Mesendoderm (in vitro differentiated cells): ENCODE measurements around the gene EZH1.

Experiments
- DNase-seq: peaks from one replicate; pipeline ENCODE4 v3.0.0; 2013
- H2AK5ac ChIP-seq: 2 replicates; pipeline ENCODE4 v1.6.1; 2013; ENCODE audit warnings: low read length, inconsistent platforms
- H2BK120ac ChIP-seq: 2 replicates; pipeline ENCODE4 v1.6.1; 2013; ENCODE audit warnings: low read depth, mild to moderate bottlenecking, low read length, moderate library complexity, mixed read lengths
- H2BK15ac ChIP-seq: replicated peaks from 2 replicates; pipeline ENCODE4 v1.6.1; 2013; ENCODE audit warnings: low read depth, mild to moderate bottlenecking, moderate library complexity
- H2BK5ac ChIP-seq: 2 replicates; pipeline ENCODE4 v1.6.1; 2013; ENCODE audit warnings: low read length, inconsistent platforms
- H3K18ac ChIP-seq: 2 replicates; pipeline ENCODE4 v1.6.1; 2013; ENCODE audit warnings: mild to moderate bottlenecking, low read length, mixed read lengths
- H3K23ac ChIP-seq: one replicate; pipeline ENCODE4 v1.6.1; 2013; ENCODE audit warnings: low read length
- H3K27ac ChIP-seq: 2 replicates; pipeline ENCODE4 v1.5.1; 2013; ENCODE audit warnings: low read depth, mild to moderate bottlenecking, inconsistent platforms, low read length, moderate library complexity
- H3K27me3 ChIP-seq: 2 replicates; pipeline ENCODE4 v1.6.1; 2013; ENCODE audit warnings: low read length, control low read depth, mild to moderate bottlenecking, inconsistent platforms; ENCODE audit not compliant: insufficient read depth, poor library complexity
- H3K36me3 ChIP-seq: 2 replicates; pipeline ENCODE4 v1.6.1; 2013; ENCODE audit warnings: low read length, inconsistent platforms; ENCODE audit not compliant: control insufficient read depth, insufficient read depth
- H3K4ac ChIP-seq: one replicate; pipeline ENCODE4 v1.6.1; 2013; ENCODE audit warnings: low read depth, mild to moderate bottlenecking, low read length, moderate library complexity
- H3K4me1 ChIP-seq: 2 replicates; pipeline ENCODE4 v1.6.1; 2013; ENCODE audit warnings: low read depth, low read length, inconsistent platforms; ENCODE audit not compliant: control insufficient read depth
- H3K4me2 ChIP-seq: 2 replicates; pipeline ENCODE4 v1.6.1; 2013; ENCODE audit warnings: low read length
- H3K4me3 ChIP-seq: 2 replicates; pipeline ENCODE4 v1.5.1; 2013; ENCODE audit warnings: mild to moderate bottlenecking, low read length
- H3K56ac ChIP-seq: one replicate; pipeline ENCODE4 v1.6.1; 2013; ENCODE audit warnings: low read length
- H3K79me1 ChIP-seq: 2 replicates; pipeline ENCODE4 v1.6.1; 2013; ENCODE audit warnings: low read length, inconsistent platforms
- H3K79me2 ChIP-seq: 2 replicates; pipeline ENCODE4 v1.6.1; 2013; ENCODE audit warnings: mild to moderate bottlenecking, low read length; ENCODE audit not compliant: control insufficient read depth, insufficient read depth
- H3K9ac ChIP-seq: 2 replicates; pipeline ENCODE4 v1.6.1; 2013; ENCODE audit warnings: low read length, inconsistent platforms
- H4K5ac ChIP-seq: one replicate; pipeline ENCODE4 v1.6.1; 2013; ENCODE audit warnings: low read length
- H4K8ac ChIP-seq: one replicate; pipeline ENCODE4 v1.6.1; 2013; ENCODE audit warnings: low read depth, mild to moderate bottlenecking, control low read depth, low read length, moderate library complexity
- WGBS: extraction: QIAGEN DNeasy Blood & Tissue Kit; methylation state at CpG from one replicate; pipeline ENCODE4 v1.1.7; 2013; ENCODE audit warnings: low lambda C conversion rate, missing lambda C conversion rate; ENCODE audit not compliant: insufficient coverage; ENCODE audit errors: extremely low coverage; 5-methylcytosine and 5-hydroxymethylcytosine counted together

The EZH1 gene

DNA sequence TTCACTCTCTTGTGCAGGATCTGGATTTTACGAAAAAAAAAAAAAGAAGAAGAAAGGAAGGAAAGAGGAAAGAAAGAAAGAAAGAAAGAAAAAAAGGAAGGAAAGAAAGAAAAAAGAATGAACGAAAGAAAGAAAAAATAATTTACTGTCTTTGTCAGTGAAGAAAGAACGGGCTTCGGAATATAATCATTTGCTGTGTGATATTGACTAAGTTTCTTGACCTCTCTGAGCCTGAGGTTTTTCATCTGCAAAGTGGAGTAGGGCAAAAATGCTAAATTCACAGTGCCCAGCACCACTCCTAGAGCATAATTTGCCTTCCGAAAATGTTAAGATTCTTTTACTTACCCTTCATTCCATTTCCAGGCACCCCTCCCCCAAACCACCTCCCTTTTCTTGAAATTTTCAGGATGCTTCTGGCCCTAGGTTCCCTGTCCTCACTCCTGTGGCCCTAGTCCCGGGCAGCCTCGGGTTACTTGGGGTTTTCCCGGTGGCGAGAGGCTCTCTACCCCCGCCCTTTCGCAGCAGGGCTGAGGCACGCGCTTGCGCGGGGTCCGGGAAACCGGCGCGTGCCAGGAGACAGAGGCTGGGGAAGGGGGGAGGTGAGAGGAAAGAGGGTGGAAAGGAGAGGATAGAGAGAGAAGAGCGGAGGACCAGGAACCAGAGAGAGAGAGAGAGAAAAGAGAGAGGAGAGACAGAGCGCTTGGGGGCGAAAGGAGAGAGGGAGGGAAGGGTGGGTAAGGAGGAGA is 62.7 kb downstream of the EZH1 start, which contains the start of gene CNTNAP1:
TSS of gene CNTNAP1 (plus strand) at position 556 of the 746 bp plus-strand sequence. CDS start 299 bp downstream, outside the sequence.
- Histone ChIP-seq H3K4ac (no peak within 1 kb of the TSS), H3K79me2 (no peaks in the 10 kb centered on the region), H2BK5ac (no peak within 1 kb of the TSS), H3K23ac (no peak within 1 kb of the TSS), H2BK15ac (no peak within 1 kb of the TSS), H3K56ac (peak within 1 kb of the TSS; percentile 79), H3K36me3 (no peaks in the 10 kb centered on the region), H3K9ac (peak within 1 kb of the TSS; percentile 37), H3K4me2 (peak within 1 kb of the TSS; percentile 33), H3K27ac (peak within 1 kb of the TSS; percentile 28), H3K4me1 (peaks cover 15% of the 10 kb centered on the region), H2BK120ac (no peak within 1 kb of the TSS), H3K79me1 (no peaks in the 10 kb centered on the region), H3K27me3 (peaks cover 4% of the 10 kb centered on the region), H4K5ac (no peak within 1 kb of the TSS), H2AK5ac (peak within 1 kb of the TSS; percentile 88), H4K8ac (no peak within 1 kb of the TSS), H3K4me3 (peak within 1 kb of the TSS; percentile 17), H3K18ac (peak within 1 kb of the TSS; percentile 25)
- WGBS, result no CpG with 5 or more reads among the region's 22 CpGs
- DNase-seq, result peak; percentile 76

DNA sequence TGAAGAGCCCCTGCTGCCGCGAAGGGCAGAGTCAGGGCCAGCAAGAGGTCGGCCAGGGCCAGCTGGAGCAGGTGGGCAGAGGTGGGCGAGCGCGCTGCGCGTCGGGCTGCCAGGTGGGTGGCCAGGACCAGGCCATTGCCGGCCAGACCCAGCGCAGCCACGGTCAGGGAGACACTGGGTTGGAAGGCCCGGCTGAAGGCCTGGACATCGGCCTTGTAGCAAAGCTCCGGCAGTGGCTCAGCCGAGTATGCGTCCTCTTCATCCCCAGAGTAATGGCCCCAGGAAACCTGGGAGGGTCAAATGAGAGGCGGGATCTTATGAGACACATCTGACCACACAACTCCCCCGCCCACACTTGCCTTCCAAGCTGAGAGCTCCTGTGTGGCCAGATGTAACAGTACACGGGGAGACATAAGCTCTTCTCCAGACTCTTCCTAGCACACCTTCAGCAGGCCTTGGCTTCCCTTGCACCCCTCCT is 64.5 kb downstream of the EZH1 start:
- H2BK5ac ChIP-seq, result no peak overlapping the region
- H4K5ac ChIP-seq, result no peak overlapping the region
- H3K4me3 ChIP-seq, result no peak overlapping the region
- no peak overlapping the region for H3K18ac ChIP-seq
- peak; percentile 37 for DNase-seq
- H3K9ac ChIP-seq, result peak overlapping the region; percentile 80
- peaks cover 18% of the 10 kb centered on the region for H3K4me1 ChIP-seq
- WGBS, result no CpG with 5 or more reads among the region's 20 CpGs
- no peak overlapping the region for H3K23ac ChIP-seq
- H2AK5ac ChIP-seq, result no peak overlapping the region
- H3K27ac ChIP-seq, result no peak overlapping the region
- no peaks in the 10 kb centered on the region for H3K36me3 ChIP-seq
- H4K8ac ChIP-seq, result no peak overlapping the region
- H3K4ac ChIP-seq, result no peak overlapping the region
- no peaks in the 10 kb centered on the region for H3K79me1 ChIP-seq
- peak overlapping the region; percentile 87 for H3K56ac ChIP-seq
- peak overlapping the region; percentile 81 for H3K4me2 ChIP-seq
- no peaks in the 10 kb centered on the region for H3K79me2 ChIP-seq
- H2BK15ac ChIP-seq, result no peak overlapping the region
- peaks cover 4% of the 10 kb centered on the region for H3K27me3 ChIP-seq
- H2BK120ac ChIP-seq, result no peak overlapping the region

DNA sequence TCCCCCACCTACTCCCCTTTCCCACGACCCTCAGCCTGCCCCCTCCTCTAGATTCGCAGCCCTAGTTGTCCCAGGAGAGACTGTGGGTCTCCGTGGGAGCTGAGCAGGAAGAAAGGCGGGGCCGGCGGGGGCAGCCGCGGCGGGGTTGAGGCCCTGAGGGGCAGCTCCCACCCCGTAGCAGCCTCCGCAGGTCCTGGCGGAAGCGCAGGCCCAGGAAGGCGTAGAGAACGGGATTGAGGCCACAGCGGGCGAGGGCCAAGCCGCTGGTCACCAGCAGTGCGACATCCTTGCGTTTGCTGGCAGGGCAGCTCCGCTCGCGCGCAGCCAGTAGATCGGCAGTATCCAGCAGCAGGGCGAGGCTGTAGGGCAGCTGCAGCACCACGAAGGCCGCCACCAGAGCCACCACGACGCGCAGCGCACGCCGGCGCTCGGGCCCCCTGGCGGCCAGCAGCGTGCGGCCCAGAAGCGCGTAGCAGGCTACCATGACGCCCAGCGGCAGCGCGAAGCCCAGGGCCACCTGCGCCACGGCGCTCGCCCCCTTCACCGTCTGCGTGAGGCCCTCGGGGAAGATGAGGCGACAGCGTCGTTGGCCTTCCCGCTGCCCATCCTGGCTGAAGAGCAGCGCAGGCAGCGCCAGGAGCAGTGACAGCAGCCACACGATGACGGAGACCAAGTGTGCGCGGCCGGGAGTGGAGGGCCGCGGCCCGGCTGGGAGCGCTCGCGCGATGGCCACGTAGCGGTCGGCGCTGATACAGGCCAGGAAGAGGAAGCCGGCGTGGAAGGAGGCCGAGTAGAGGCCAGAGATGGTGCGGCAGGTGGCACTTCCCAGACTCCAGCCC is 65.1 kb downstream of the EZH1 start:
- no CpG with 5 or more reads among the region's 78 CpGs for WGBS
- H4K8ac ChIP-seq, result no peak overlapping the region
- no peaks in the 10 kb centered on the region for H3K36me3 ChIP-seq
- no peak overlapping the region for H3K4me3 ChIP-seq
- H3K4ac ChIP-seq, result no peak overlapping the region
- peak overlapping the region; percentile 80 for H3K9ac ChIP-seq
- H3K23ac ChIP-seq, result no peak overlapping the region
- H2BK5ac ChIP-seq, result peak overlapping the region; percentile 26
- H3K79me1 ChIP-seq, result no peaks in the 10 kb centered on the region
- peak overlapping the region; percentile 67 for H3K27ac ChIP-seq
- H3K56ac ChIP-seq, result peak overlapping the region; percentile 87
- H3K18ac ChIP-seq, result peak overlapping the region; percentile 25
- peak overlapping the region; percentile 30 for H2BK120ac ChIP-seq
- H2BK15ac ChIP-seq, result no peak overlapping the region
- H3K4me2 ChIP-seq, result peak overlapping the region; percentile 81
- H4K5ac ChIP-seq, result no peak overlapping the region
- no peak overlapping the region for H2AK5ac ChIP-seq
- peaks cover 21% of the 10 kb centered on the region for H3K4me1 ChIP-seq
- H3K79me2 ChIP-seq, result no peaks in the 10 kb centered on the region
- peaks cover 4% of the 10 kb centered on the region for H3K27me3 ChIP-seq
- peak; percentile 94 for DNase-seq

DNA sequence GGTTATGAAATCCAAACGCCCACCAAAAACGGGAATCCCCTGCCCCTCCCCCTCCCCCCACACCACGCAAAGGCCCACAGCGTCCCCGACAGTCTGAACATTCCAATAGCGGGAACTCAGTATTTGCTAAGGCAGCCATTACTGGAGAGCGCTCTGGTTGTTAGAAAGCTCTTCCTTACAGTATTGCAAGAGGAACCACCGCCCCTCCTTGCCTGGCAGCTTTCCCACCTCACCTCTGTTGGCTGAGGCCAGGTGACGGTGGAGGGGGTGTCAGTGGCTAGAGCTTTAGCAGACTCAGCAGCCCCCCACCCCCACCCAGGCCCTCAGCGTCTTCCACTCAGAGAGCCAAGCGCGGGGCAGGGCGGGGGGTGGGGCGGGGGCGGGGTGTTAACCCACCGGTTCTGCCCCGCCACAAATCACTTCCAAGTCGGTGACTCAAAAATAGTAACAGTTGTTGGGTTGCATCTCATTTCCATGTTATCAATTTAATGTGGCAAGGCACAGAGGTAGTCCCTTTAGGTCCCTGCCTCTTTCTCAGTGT is 65.8 kb downstream of the EZH1 start:
- H4K5ac ChIP-seq, result no peak overlapping the region
- H3K79me1 ChIP-seq, result no peaks in the 10 kb centered on the region
- H3K27ac ChIP-seq, result peak overlapping the region; percentile 91
- peak overlapping the region; percentile 25 for H3K18ac ChIP-seq
- H2BK5ac ChIP-seq, result peak overlapping the region; percentile 26
- peak overlapping the region; percentile 30 for H2BK120ac ChIP-seq
- peak; percentile 79 for DNase-seq
- peaks cover 4% of the 10 kb centered on the region for H3K27me3 ChIP-seq
- H3K4ac ChIP-seq, result no peak overlapping the region
- H3K4me2 ChIP-seq, result peak overlapping the region; percentile 64
- H2BK15ac ChIP-seq, result no peak overlapping the region
- no peak overlapping the region for H3K23ac ChIP-seq
- no peaks in the 10 kb centered on the region for H3K36me3 ChIP-seq
- no peaks in the 10 kb centered on the region for H3K79me2 ChIP-seq
- peak overlapping the region; percentile 96 for H3K56ac ChIP-seq
- no peak overlapping the region for H4K8ac ChIP-seq
- H3K4me1 ChIP-seq, result peaks cover 21% of the 10 kb centered on the region
- H3K4me3 ChIP-seq, result no peak overlapping the region
- no peak overlapping the region for H2AK5ac ChIP-seq
- H3K9ac ChIP-seq, result peak overlapping the region; percentile 97
- no CpG with 5 or more reads among the region's 18 CpGs for WGBS

DNA sequence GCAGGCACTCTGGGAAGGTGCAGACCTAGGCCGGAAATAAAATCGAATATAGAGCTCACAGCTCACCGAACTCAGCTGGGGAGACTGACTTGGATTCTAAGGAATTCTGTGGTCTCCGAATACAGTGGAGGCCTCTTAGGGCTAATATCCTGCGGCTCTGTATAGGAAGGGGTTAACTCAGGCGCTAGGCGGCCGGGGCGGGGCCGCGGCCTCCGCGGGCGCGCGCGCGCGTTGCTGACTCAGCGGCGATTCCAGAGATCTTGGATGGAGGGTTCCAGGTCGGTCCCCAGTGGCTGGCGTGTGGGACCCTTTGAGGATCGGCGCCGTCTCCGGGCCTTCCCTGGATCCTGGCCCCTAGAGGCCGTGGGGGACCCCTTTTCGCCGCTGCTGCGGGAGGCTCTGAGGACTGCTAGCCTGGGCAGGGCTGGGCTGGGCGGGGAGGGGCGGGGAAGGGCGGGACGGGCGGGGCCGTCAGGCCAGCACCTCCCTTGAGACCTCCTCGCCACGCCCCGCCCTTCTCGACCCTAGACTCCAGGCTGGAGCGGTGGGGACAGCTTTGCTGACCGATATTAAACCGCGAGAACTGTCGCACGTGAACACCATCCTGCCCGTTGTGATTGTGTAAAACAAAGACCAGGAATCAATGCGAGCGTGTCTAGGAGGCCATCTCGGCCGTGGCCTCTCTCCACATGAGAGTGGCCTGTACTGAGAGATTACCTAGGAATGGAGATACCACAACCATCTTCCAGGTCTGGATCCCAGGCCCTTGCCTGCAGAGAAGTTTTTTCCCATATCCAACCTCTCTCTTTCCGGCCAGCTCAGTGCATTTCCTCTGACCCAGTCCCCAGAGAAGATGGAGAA is 66.7 kb downstream of the EZH1 start:
- H4K8ac ChIP-seq, result no peak overlapping the region
- no peak overlapping the region for H2BK15ac ChIP-seq
- H3K79me2 ChIP-seq, result no peaks in the 10 kb centered on the region
- H3K27ac ChIP-seq, result peak overlapping the region; percentile 97
- peak; percentile 98 for DNase-seq
- no peaks in the 10 kb centered on the region for H3K27me3 ChIP-seq
- no CpG with 5 or more reads among the region's 53 CpGs for WGBS
- no peak overlapping the region for H2BK120ac ChIP-seq
- peak overlapping the region; percentile 75 for H3K4me2 ChIP-seq
- peak overlapping the region; percentile 88 for H3K18ac ChIP-seq
- H3K79me1 ChIP-seq, result no peaks in the 10 kb centered on the region
- peaks cover 21% of the 10 kb centered on the region for H3K4me1 ChIP-seq
- no peak overlapping the region for H3K4ac ChIP-seq
- no peaks in the 10 kb centered on the region for H3K36me3 ChIP-seq
- H3K4me3 ChIP-seq, result peak overlapping the region; percentile 77
- no peak overlapping the region for H3K23ac ChIP-seq
- H2BK5ac ChIP-seq, result peak overlapping the region; percentile 96
- peak overlapping the region; percentile 97 for H3K9ac ChIP-seq
- H3K56ac ChIP-seq, result peak overlapping the region; percentile 96
- H2AK5ac ChIP-seq, result peak overlapping the region; percentile 8
- peak overlapping the region; percentile 59 for H4K5ac ChIP-seq
